Sigmoid colon (tissue), 7 donors: ENCODE results near the gene INTS15. TPM values are rescaled to one million over a fixed set of nuclear protein-coding genes. Genes with fewer than 3 reads are reported as not detected.

Experiments used
- DNase-seq: peaks from one replicate; pipeline ENCODE4 v3.0.0-alpha.2; 2019
- H3K27ac ChIP-seq, 4 donors: fragments of 200-600 bp; sonication (generic); one replicate each; pipeline ENCODE4 v1.5.1; 2016 to 2019; ENCODE audit warnings: mild to moderate bottlenecking in 1 of 4
- H3K27me3 ChIP-seq, 3 donors: fragments of 200-600 bp; sonication (generic); one replicate each; pipeline ENCODE4 v1.5.1; 2019; ENCODE audit warnings: mild to moderate bottlenecking in 1 of 3
- H3K36me3 ChIP-seq, 4 donors: fragments of 200-600 bp; sonication (generic); one replicate each; pipeline ENCODE4 v1.5.1; 2016 to 2019
- H3K4me1 ChIP-seq, 4 donors: fragments of 200-600 bp; sonication (generic); one replicate each; pipeline ENCODE4 v1.5.1; 2017 to 2019
- H3K4me3 ChIP-seq, 4 donors: fragments of 200-600 bp; sonication (generic); one replicate each; pipeline ENCODE4 v1.5.1; 2017 to 2019; ENCODE audit warnings: mild to moderate bottlenecking in 2 of 4, moderate library complexity in 1 of 4
- H3K9me3 ChIP-seq, 4 donors: fragments of 200-600 bp in 3 of 4; sonication (generic) in 3 of 4; one replicate each; pipeline versions ENCODE4 v1.5.1 to v1.6.1; 2013 to 2019
- EP300 ChIP-seq, 4 donors: sonication (generic); formaldehyde crosslinking; IDR thresholded peaks; one replicate each; pipeline ENCODE4 v1.6.1; 2017; ENCODE audit warnings: antibody characterized with exemption in 4 of 4
- POLR2A ChIP-seq, 2 donors: fragments of 450-650 bp; IDR thresholded peaks; one replicate each; pipeline ENCODE4 v1.6.1; 2016; ENCODE audit warnings: antibody characterized with exemption in 2 of 2, mild to moderate bottlenecking in 2 of 2, moderate library complexity in 2 of 2
- POLR2AphosphoS5 ChIP-seq, 4 donors: sonication (generic); formaldehyde crosslinking; IDR thresholded peaks; one replicate each; pipeline ENCODE4 v1.6.1; 2017; ENCODE audit warnings: antibody characterized with exemption in 4 of 4
- WGBS, 2 donors: extraction: QIAGEN DNeasy Blood & Tissue Kit; methylation state at CpG; one replicate each; pipeline ENCODE4 v1.1.7; 2013; 5-methylcytosine and 5-hydroxymethylcytosine counted together
- intact Hi-C: fragments of 100-400 bp; cut with DNase I; formaldehyde crosslinking; loops from one replicate; pipeline ENCODE4 v1.15.1; 2023
- polyA plus RNA-seq, 3 donors: library from polyadenylated mRNA; stranded (reverse); fragments of 200-250 nt; gene quantifications; one replicate each; pipeline ENCODE4 v1.2.3, GENCODE V29; 2013
- total RNA-seq, 4 donors: library from RNA; depleted of rRNA; stranded (reverse); fragments of >200 nt; gene quantifications; one replicate each; pipeline ENCODE4 v1.1.0, GENCODE V29; 2016
- TF ChIP-seq, protein P1 (sequence below), 4 experiments: fragments of 450-650 bp in 3 of 4; fragments of 200-600 bp in 1 of 4; IDR thresholded peaks; one replicate each; pipeline ENCODE4 v1.5.1; 2016 to 2019; ENCODE audit warnings: antibody characterized with exemption in 4 of 4, mild to moderate bottlenecking in 3 of 4, moderate library complexity in 2 of 4
- donor health status: healthy with polysubstance abuse.
- donor health status: Bipolar disorder and iron deficiency.
- donor health status: healthy.

INTS15 gene
- total and polyA plus RNA-seq, 7 donors, result 10.4 to 30.2 (median 18.1) TPM

DNA sequence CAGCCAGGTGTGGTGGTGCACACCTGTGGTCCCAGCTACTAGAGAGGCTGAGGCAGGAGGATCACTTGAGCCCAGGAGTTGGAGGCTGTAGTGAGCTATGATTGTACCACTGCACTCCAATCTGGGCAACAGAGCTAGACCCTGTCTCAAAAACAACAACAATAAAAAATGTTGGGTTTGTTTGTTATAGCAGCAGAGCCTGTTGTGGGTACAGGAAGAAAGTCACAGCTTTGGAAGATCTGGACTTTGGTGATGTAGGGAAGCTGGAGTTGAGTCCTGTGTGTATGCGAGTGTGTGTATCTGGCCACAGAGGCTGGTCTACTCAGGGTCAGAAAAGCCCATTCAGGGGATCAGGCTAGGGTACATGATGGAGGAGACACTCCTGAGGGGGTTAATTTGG, 42.4 kb upstream of the INTS15 start:
- intact Hi-C loops, result no loop called here
- 94 to 97% methylated on average over 1 of the region's 1 CpG for WGBS, 2 donors
- Histone ChIP-seq H3K4me3 (no peak overlapping the region), H3K36me3 (no peaks in the 10 kb centered on the region), H3K9me3 (no peaks in the 10 kb centered on the region), H3K4me1 (no peaks in the 10 kb centered on the region), H3K27ac (no peak overlapping the region), H3K27me3 (no peaks in the 10 kb centered on the region)
- no peak for DNase-seq
- TF ChIP-seq, protein P1, sequence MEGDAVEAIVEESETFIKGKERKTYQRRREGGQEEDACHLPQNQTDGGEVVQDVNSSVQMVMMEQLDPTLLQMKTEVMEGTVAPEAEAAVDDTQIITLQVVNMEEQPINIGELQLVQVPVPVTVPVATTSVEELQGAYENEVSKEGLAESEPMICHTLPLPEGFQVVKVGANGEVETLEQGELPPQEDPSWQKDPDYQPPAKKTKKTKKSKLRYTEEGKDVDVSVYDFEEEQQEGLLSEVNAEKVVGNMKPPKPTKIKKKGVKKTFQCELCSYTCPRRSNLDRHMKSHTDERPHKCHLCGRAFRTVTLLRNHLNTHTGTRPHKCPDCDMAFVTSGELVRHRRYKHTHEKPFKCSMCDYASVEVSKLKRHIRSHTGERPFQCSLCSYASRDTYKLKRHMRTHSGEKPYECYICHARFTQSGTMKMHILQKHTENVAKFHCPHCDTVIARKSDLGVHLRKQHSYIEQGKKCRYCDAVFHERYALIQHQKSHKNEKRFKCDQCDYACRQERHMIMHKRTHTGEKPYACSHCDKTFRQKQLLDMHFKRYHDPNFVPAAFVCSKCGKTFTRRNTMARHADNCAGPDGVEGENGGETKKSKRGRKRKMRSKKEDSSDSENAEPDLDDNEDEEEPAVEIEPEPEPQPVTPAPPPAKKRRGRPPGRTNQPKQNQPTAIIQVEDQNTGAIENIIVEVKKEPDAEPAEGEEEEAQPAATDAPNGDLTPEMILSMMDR (IDR thresholded peaks at IDR 0.05), result no peak
- TF ChIP-seq EP300 (IDR thresholded peaks at IDR 0.05) (no peak), POLR2AphosphoS5 (IDR thresholded peaks at IDR 0.05) (no peak), POLR2A (IDR thresholded peaks at IDR 0.05) (no peak)

DNA sequence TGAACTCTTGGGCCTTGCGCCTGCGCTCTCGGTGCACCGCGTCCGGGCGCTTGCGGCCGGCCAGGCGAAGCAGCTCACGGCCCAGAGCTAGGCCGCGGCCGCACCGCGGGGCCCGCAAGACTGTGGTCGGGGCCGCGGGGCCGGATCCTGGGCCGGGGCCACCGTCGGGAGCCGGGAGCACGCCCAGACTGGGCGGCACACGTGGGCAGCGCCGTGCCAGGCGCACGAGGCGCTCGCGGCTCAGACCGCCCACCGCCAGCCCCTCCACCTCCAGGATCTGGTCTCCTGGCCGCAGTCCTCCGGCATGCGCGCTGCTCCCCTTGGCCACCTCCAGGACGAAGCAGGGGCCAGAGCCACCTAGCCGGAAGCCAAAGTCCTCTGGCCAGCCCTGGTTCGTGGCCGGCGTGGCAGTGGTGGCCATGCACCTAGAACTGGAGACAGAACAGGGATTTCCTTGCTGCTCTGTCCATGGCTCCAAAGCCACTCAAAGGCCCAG, 38.8 kb upstream of the INTS15 start, which contains the start of gene GRID2IP:
TSS of gene GRID2IP (minus strand) at position 446 of the 496 bp plus-strand sequence. CDS start at position 421, 25 bp downstream.
- TF ChIP-seq POLR2AphosphoS5 (IDR thresholded peaks at IDR 0.05) (no peak), POLR2A (IDR thresholded peaks at IDR 0.05) (no peak), EP300 (IDR thresholded peaks at IDR 0.05) (no peak)
- TF ChIP-seq, protein P1 (IDR thresholded peaks at IDR 0.05), result no peak
- Histone ChIP-seq H3K9me3 (no peaks in the 10 kb centered on the region), H3K36me3 (no peaks in the 10 kb centered on the region), H3K4me3 (no peak within 1 kb of the TSS), H3K27ac (no peak within 1 kb of the TSS), H3K27me3 (no peaks in the 10 kb centered on the region), H3K4me1 (no peaks in the 10 kb centered on the region)
- intact Hi-C loops, result no loop called here
- no peak for DNase-seq
- 82 to 91% methylated on average over 46 of the region's 46 CpGs for WGBS, 2 donors

DNA sequence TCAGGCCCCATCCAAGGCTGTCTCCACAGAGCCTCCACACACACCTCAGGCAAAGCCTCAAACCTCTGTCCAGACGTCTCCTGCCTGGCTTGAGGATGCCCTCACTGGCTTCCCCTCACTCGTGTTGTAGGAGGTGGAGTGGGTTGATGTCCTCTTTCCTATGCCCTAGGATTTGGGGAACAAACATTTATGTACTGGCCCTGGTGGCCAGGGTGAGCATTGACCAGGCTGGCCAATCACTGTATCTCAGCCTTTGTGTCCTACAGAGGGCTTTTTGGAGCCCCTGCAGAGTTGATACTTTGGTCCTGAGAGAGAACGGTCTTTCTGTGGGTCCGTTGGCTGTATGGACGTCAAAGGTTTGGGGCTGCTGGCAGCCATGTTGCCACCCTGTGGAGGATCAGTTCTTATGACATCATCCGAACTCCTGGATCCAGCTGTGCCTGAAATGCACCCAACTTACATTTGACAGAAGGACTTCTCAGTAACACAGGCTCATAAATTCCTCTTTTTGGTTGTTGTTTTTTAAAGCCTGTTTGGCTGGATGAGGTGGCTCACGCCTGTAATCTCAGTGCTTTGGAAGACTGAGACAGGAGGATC, 36.3 kb upstream of the INTS15 start:
- no peaks in the 10 kb centered on the region for H3K4me1 ChIP-seq
- intact Hi-C loops, result no loop called here
- H3K27ac ChIP-seq, result no peak overlapping the region
- DNase-seq, result no peak
- H3K36me3 ChIP-seq, result no peaks in the 10 kb centered on the region
- no peaks in the 10 kb centered on the region for H3K9me3 ChIP-seq
- no peak overlapping the region for H3K4me3 ChIP-seq
- 76 to 78% methylated on average over 7 of the region's 7 CpGs for WGBS, 2 donors
- TF ChIP-seq EP300 (IDR thresholded peaks at IDR 0.05), result no peak
- TF ChIP-seq, protein P1 (IDR thresholded peaks at IDR 0.05), result no peak
- TF ChIP-seq POLR2AphosphoS5 (IDR thresholded peaks at IDR 0.05), result no peak
- TF ChIP-seq POLR2A (IDR thresholded peaks at IDR 0.05), result no peak
- no peaks in the 10 kb centered on the region for H3K27me3 ChIP-seq

DNA sequence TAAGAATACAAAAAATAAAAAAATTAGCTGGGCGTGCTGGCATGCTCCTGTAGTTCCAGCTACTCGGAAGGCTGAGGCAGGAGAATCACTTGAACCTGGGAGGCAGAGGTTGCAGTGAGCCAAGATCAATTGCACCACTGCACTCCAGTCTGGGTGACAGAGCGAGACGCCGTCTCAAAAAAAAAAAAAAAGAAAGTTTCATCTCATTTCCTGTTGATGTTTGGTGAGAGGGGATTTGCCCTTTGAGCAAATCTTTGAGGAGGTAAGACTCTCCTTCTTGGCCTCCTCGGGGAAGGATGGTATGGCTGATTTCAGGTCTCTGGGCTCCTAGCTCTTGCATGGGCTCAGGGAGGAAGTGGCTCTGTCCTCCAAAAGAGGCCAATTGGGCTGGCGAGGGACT, 35.0 kb upstream of the INTS15 start:
- TF ChIP-seq POLR2AphosphoS5 (IDR thresholded peaks at IDR 0.05) (no peak), EP300 (IDR thresholded peaks at IDR 0.05) (no peak), POLR2A (IDR thresholded peaks at IDR 0.05) (no peak)
- TF ChIP-seq, protein P1 (IDR thresholded peaks at IDR 0.05), result no peak
- Histone ChIP-seq H3K9me3 (no peaks in the 10 kb centered on the region), H3K27me3 (no peaks in the 10 kb centered on the region), H3K36me3 (no peaks in the 10 kb centered on the region), H3K4me1 (no peaks in the 10 kb centered on the region), H3K4me3 (no peak overlapping the region), H3K27ac (no peak overlapping the region)
- no peak for DNase-seq
- WGBS, 2 donors, result 64 to 84% methylated on average over 7 of the region's 7 CpGs
- intact Hi-C loops, result no loop called here

DNA sequence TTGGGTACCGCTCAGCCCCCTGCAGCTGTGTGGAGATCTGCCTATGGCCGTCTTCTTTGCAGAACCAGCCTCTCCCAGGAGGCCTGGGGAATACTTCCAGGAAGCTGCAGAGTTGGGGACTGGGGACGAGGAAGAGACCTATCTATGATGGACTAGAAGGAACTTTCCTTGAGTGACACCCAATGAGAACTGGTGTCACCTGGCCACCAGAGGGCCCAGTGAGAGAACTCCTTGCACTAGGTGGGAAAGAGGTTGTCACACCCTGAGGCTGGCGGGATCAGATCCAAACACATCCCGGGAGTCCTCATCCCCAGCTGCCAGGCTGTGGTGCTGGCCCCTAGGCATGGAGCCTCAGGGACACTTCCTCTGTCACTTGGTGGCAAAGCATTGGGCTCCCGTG, 33.6 kb upstream of the INTS15 start:
- Histone ChIP-seq H3K27ac (no peak overlapping the region), H3K9me3 (no peaks in the 10 kb centered on the region), H3K36me3 (no peaks in the 10 kb centered on the region), H3K4me1 (no peaks in the 10 kb centered on the region), H3K27me3 (no peaks in the 10 kb centered on the region), H3K4me3 (no peak overlapping the region)
- 47 to 70% methylated on average over 6 of the region's 6 CpGs for WGBS, 2 donors
- intact Hi-C loops, result no loop called here
- no peak for DNase-seq
- TF ChIP-seq POLR2A (IDR thresholded peaks at IDR 0.05) (no peak), EP300 (IDR thresholded peaks at IDR 0.05) (no peak), POLR2AphosphoS5 (IDR thresholded peaks at IDR 0.05) (no peak)
- TF ChIP-seq, protein P1 (IDR thresholded peaks at IDR 0.05), result no peak
